HG02981 (cell line): ENCODE data around the gene VSTM4.

Experiments
- ATAC-seq: cut with Tn5 transposase; IDR thresholded peaks from one replicate; pipeline ENCODE4 v1.9.1; 2021; ENCODE audit warnings: mild to moderate bottlenecking, moderate library complexity; ENCODE audit not compliant: unreplicated experiment

Gene VSTM4

DNA sequence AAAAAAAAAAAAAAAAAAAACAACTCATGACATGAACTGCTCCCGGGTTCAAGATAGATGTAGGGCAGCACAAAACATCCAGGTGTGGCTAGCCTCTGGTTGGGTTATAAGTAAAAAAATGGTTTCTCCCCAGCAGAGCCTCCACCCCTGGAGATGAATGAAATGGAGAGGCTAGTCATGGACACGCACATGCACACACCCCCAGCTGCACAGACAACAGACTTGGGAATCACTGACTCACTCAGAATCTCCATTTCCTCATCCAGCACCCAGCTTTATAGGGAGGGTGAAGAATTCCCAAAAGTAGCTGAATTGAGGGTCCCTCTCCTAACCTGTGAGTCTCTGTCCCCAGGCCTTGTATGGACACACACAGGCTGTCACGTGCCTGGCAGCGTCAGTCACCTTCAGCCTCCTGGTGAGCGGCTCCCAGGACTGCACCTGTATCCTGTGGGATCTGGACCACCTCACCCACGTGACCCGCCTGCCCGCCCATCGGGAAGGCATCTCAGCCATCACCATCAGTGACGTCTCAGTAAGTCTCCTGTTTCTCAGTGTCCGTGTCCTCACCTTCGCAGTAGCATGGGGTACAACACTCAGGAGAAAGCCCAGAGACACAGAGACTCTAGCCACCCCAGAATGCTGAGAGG lies 140.7 kb downstream of the VSTM4 start:
- no peak for ATAC-seq

DNA sequence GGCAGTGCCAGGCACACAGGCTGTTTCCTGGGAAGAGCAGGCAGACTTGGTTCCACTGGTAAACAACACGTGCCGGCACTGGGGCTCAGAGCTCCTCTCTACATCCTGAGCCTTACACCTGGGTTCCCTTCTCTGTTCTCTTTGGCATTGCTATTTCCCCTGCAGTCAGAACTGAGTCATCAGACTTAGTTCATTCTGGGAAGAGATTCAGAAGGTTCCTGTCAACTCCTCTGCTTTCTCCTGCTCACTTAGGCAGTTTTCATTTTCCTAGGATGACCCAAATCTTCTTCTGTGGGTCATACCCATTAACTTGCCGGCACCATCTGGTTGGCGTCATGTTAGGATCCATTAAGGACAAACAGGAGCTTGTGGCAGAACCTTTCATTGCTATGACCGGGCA lies 142.3 kb downstream of the VSTM4 start:
- ATAC-seq = no peak

DNA sequence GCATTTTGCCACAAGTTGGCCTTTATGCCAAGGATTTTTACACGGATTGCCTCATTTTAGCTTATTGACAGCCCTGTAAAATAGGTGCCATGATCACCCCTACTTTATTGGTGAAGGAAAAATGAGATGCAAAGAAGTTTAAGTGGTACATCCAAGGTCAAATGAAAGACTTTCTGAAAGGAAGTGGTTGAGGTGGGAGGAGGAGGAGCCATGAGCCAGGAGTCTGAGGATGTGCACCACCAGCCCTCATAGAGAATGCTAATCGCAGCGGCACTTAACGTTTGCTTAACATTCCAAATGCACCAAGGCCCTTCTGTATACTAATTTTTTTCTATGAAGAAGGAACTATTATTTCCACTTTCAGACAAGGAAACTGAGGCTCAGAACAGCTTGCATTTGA lies 144.7 kb downstream of the VSTM4 start:
- ATAC-seq = no peak

DNA sequence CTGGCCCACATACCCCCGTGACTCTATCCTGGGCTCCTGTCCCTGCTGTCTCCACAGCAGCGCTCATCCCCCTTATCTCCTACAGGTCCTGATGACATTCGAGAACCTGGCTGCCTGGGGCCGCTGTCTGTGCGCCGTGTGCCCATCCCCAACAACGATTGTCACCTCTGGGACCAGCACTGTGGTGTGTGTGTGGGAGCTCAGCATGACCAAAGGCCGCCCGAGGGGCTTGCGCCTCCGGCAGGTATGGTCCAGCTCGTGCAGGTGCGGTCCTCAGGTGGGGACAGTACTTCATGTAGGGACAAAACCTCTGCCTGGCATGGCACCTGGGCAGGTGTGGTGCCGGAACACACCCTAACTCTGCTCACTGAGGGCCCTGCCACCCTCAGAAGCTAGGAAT lies 145.3 kb downstream of the VSTM4 start:
- no peak for ATAC-seq

DNA sequence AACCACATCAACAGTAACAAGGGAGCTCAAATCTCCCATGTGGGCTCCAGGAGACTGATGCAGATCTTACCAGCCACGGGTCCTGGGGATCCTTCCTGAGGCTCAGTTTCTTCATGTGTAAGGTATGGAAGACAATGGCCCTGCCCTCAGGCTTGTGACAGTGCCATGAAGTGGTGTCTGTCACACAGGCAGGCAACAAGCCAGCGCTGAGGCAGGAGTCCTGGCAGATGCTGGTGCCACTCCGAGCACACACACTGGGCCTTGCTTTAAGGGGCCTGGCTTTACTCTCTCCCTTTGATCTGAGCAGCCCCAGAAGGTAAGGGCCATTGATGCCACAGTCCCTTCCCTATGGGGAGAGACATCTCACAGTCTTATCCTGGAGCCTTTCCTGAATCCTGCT lies 147.3 kb downstream of the VSTM4 start:
- no peak for ATAC-seq

DNA sequence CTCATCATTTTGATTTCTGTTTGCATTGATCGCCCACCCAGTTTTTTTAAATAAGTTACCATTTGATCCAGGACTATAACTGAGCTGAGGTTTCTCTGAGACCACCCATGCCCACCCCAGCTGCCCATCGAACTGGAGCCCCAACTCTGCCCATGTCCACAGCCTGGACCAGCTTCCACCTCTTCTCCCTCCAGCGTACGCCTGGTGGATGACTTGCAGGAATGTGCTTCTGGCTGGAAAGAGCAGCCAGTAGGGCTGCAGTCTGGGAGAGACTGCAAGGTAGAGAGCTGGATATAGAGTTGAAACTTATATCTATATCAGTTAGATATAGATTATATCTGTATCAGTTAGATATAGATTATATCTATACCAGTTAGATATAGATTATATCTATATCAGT lies 149.9 kb downstream of the VSTM4 start:
- no peak for ATAC-seq
